K562 treated with DMSO at 1 percent for 48 hours (cell line): Measurements from ENCODE around the gene TBC1D20. TPM values are rescaled to one million over a fixed set of nuclear protein-coding genes. Genes with fewer than 3 reads are reported as not detected.

Experiments
- total RNA-seq: library from RNA; unstranded; fragments of 300-600 nt; gene quantifications from 2 replicates; pipeline ENCODE4 v1.2.3, GENCODE V29; 2022; ENCODE audit warnings: low replicate concordance; ENCODE audit errors: extremely low read depth

TBC1D20 gene
- not detected in 2 replicates for total RNA-seq

DNA sequence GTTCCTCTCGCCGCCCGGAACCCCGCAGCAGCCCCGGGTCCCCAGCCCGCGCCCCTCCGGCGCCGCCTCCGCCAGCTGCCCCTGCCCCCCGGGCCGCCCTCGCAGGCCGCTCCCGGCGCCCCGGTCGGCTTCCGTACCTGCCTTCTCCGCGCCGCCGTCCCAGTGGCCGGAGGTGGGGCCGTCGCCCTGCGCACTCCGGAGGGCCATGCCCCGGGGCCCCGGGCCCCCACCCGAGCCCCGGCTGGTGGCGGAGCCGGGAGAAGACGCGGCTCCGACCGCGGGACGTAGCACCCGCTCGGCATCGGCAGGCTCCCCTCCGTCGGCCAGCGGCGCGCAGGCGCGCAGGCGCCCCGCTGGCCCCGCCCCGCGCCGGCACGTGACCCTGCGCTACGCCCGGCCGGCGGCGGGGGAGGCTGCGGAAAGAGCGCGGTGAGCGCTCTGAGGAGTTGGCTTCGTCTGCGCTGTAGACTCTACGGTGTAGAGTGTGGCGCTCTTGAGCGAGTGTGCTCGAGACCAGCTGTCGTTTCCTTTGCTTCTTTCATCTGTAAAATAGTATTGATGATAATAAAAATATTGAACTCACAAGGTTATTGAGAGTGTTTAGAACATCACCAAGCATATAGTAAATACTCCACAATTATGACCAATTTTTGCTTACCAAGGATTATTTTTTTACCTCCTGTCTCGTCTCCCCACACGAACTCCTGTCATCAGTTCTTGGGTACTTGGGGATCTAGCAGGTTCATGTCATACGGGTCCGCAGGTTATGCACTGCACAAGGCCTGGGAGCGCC is at the start of gene TBC1D20:
Gene TBC1D20 (minus strand): TSS at position 335 of the 793 bp plus-strand sequence. CDS start 128 bp downstream, at position 207.

GRCh38 chr20:407953-408842 is 54.1 kb downstream of the TBC1D20 start, which contains the start of gene RBCK1:
TSS of gene RBCK1 (plus strand) at chr20:408299. CDS start at chr20:408758, 459 bp downstream.

Other genes starting within 250 kb of the TBC1D20 start
- gene DEFB129, start 235.3 kb downstream of the TBC1D20 start, total RNA-seq = not detected in 2 replicates
- gene DEFB132, start 204.8 kb downstream of the TBC1D20 start, total RNA-seq = not detected in 2 replicates
- not detected in 2 replicates for gene C20orf96, start 171.8 kb downstream of the TBC1D20 start, total RNA-seq
- not detected in 2 replicates for gene ZCCHC3, start 165.0 kb downstream of the TBC1D20 start, total RNA-seq
- gene SOX12, start 137.0 kb downstream of the TBC1D20 start, total RNA-seq = not detected in 2 replicates
- not detected in 2 replicates for gene NRSN2, start 115.4 kb downstream of the TBC1D20 start, total RNA-seq
- 154 TPM in 1 of 2 replicates, not detected in the other for gene TRIB3, start 81.8 kb downstream of the TBC1D20 start, total RNA-seq
- gene RBCK1, start 54.2 kb downstream of the TBC1D20 start, total RNA-seq = not detected in 2 replicates
- gene CSNK2A1, start 81.3 kb upstream of the TBC1D20 start, total RNA-seq = 109 TPM in 1 of 2 replicates, not detected in the other
- not detected in 2 replicates for gene TCF15, start 147.8 kb upstream of the TBC1D20 start, total RNA-seq
- not detected in 2 replicates for gene SRXN1, start 190.7 kb upstream of the TBC1D20 start, total RNA-seq
- gene SCRT2, start 213.3 kb upstream of the TBC1D20 start, total RNA-seq = not detected in 2 replicates